ENCODE data around the gene APOH.

DNA sequence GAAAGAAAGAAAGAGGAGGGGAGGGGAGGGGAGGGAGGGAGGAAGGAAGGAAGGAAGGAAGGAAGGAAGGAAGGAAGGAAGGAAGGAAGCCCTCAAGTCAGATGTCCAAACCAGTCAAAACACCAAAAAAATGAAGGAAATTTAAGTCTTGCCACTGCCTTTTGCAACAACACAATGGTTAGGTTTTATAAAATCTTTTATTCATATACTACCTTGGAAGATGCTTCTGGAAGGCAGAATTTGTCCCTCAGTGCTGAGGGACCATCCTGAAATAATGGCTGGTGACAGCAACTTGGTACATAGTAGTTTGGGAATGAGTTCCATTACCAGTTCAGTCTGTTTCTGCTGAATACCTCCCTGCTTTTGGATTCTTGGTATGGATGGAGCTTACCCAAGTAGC lies 7.9 kb downstream of the APOH start:
- TF ChIP-seq, protein P1, sequence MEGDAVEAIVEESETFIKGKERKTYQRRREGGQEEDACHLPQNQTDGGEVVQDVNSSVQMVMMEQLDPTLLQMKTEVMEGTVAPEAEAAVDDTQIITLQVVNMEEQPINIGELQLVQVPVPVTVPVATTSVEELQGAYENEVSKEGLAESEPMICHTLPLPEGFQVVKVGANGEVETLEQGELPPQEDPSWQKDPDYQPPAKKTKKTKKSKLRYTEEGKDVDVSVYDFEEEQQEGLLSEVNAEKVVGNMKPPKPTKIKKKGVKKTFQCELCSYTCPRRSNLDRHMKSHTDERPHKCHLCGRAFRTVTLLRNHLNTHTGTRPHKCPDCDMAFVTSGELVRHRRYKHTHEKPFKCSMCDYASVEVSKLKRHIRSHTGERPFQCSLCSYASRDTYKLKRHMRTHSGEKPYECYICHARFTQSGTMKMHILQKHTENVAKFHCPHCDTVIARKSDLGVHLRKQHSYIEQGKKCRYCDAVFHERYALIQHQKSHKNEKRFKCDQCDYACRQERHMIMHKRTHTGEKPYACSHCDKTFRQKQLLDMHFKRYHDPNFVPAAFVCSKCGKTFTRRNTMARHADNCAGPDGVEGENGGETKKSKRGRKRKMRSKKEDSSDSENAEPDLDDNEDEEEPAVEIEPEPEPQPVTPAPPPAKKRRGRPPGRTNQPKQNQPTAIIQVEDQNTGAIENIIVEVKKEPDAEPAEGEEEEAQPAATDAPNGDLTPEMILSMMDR (optimal IDR thresholded peaks at IDR 0.05 in 1 of 3, IDR thresholded peaks at IDR 0.05 in 1 of 3, conservative IDR thresholded peaks at IDR 0.05 in 1 of 3; ENCODE audit: extremely low read depth in 1 of 3, insufficient read depth in 2 of 3, low read length in 3 of 3): no peak
- TF ChIP-seq EZH2 (IDR thresholded peaks at IDR 0.05; ENCODE audit: low read length): no peak

All from keratinocyte (primary cell).